Pancreas (tissue), 10 donors: ENCODE results near the gene ADCY1. TPM values are rescaled to one million over a fixed set of nuclear protein-coding genes. Genes with fewer than 3 reads are reported as not detected.
A peak's percentile ranks its signal among the peaks of the same experiment; 100 is the strongest.

Source experiments
- ATAC-seq, 4 donors: fragments of 200-7000 bp; cut with Tn5 transposase; one replicate each; pipeline versions ENCODE4 v1.8.0 to v1.9.1; 2020; ENCODE audit warnings: mild to moderate bottlenecking in 4 of 4, moderate library complexity in 4 of 4
- DNase-seq, 6 donors: peaks; one replicate each; pipeline ENCODE4 v3.0.0-alpha.2; 2020
- FAIRE-seq: peaks from 2 replicates; lab custom pipeline; 2012; peaks lifted over from hg19 to GRCh38; lab: Jason Lieb, UNC
- H3K27ac ChIP-seq, 4 donors: fragments of 200-600 bp; sonication (generic); 1 replicate in 3 of 4; 2 replicates in 1 of 4; pipeline versions ENCODE4 v1.5.0 to v1.8.0; 2020
- H3K27me3 ChIP-seq, 4 donors: fragments of 200-600 bp; one replicate each; pipeline ENCODE4 v1.8.0; 2021
- H3K36me3 ChIP-seq, 3 donors: fragments of 200-600 bp; sonication (generic) in 1 of 3; one replicate each; pipeline versions ENCODE4 v1.5.0 to v1.8.0; 2020 to 2021
- H3K4me1 ChIP-seq, 3 donors: fragments of 200-600 bp; one replicate each; pipeline ENCODE4 v1.8.0; 2021
- H3K4me3 ChIP-seq, 4 donors: fragments of 200-600 bp; sonication (generic) in 2 of 4; one replicate each; pipeline versions ENCODE4 v1.5.0 to v1.8.0; 2020 to 2021
- H3K9me3 ChIP-seq, 4 donors: fragments of 200-600 bp; one replicate each; pipeline ENCODE4 v1.8.0; 2021
- CTCF ChIP-seq, 4 donors: fragments of 200-600 bp; sonication (generic) in 3 of 4; IDR thresholded peaks; one replicate each; pipeline versions ENCODE4 v1.5.0 to v1.8.0; 2021; ENCODE audit warnings: antibody characterized with exemption in 4 of 4
- WGBS, 2 donors: extraction: QIAGEN DNeasy Blood & Tissue Kit; methylation state at CpG; one replicate each; pipeline ENCODE4 v1.1.7; 2013; 5-methylcytosine and 5-hydroxymethylcytosine counted together
- intact Hi-C, 3 donors: fragments of 100-400 bp; cut with DNase I; formaldehyde crosslinking; loops; one replicate each; pipeline versions ENCODE4 v1.11.1 to v1.14.2; 2022
- polyA plus RNA-seq, 2 donors: library from polyadenylated mRNA; stranded (reverse); fragments of 200-250 nt; gene quantifications; one replicate each; pipeline ENCODE4 v1.2.3, GENCODE V29; 2013
- total RNA-seq, 6 donors: library from RNA; stranded (reverse); fragmentation: NEBNext Ultra II Directional in 4 of 6; extraction: Animal tissue kit (Norgen Biotek cat#: 25700) in 4 of 6; gene quantifications; one replicate each; pipeline versions ENCODE4 v1.2.1 to v1.2.4, GENCODE V29; 2021 to 2023
- donor health status: healthy with polysubstance abuse.
- donor health status: DM: no; HTN: no; CAD: no; lungs with moderate emphysema.
- donor health status: DM: no; HTN: no; CAD: no.
- donor health status: control.
- donor health status: control.
- donor health status: Bipolar disorder and iron deficiency.
- donor health status: DM: yes; HTN: yes; CAD: no.
- donor health status: DM: no; HTN: no; CAD: no.
- donor health status: DM: no; HTN: no; CAD: no.
- donor health status: DM: yes; HTN: yes; CAD: no.

ADCY1 gene
- total and polyA plus RNA-seq, 8 donors = 1.0 to 5.8 (median 4.2) TPM

GRCh38 chr7:45586542-45587520 lies 12.7 kb downstream of the ADCY1 start:
- intact Hi-C loops = no loop called here
- FAIRE-seq (no peak), DNase-seq (peak in 1 of 6 donors; percentile 39), ATAC-seq (no peak)
- Histone ChIP-seq H3K4me1 (no peaks in the 10 kb centered on the region), H3K36me3 (no peaks in the 10 kb centered on the region), H3K4me3 (no peak overlapping the region), H3K27ac (no peak overlapping the region), H3K9me3 (no peaks in the 10 kb centered on the region), H3K27me3 (no peaks in the 10 kb centered on the region)
- 85 to 90% methylated on average over 12 of the region's 12 CpGs for WGBS, 2 donors
- TF ChIP-seq CTCF (IDR thresholded peaks at IDR 0.05) = no peak

DNA sequence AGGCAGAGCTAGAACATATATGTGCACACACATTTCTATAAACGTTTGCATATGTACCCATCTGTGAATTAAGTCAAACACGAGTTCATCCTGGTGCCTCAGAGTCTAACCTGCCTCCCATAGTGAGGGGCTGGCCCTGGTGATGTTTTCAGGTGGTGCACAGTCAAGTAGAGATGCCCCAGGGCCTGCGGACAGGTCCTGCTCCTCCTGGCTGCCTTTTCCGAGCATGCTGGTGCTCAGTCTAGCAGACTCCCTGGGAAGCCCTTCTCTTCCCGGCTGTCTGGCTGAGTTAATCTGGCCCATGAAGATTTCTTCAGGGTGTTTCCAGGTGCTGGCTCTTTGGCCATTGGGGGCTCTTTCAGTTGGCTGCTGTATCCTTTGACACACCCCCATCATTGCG lies 14.3 kb downstream of the ADCY1 start:
- no peak for TF ChIP-seq CTCF (IDR thresholded peaks at IDR 0.05)
- Histone ChIP-seq H3K9me3 (no peaks in the 10 kb centered on the region), H3K4me3 (no peak overlapping the region), H3K36me3 (no peaks in the 10 kb centered on the region), H3K27me3 (no peaks in the 10 kb centered on the region), H3K27ac (no peak overlapping the region), H3K4me1 (no peaks in the 10 kb centered on the region)
- 79 to 81% methylated on average over 6 of the region's 6 CpGs for WGBS, 2 donors
- intact Hi-C loops = no loop called here
- no peak for FAIRE-seq
- DNase-seq = no peak
- no peak for ATAC-seq

GRCh38 chr7:45589061-45589460 lies 14.9 kb downstream of the ADCY1 start:
- Histone ChIP-seq H3K4me3 (no peak overlapping the region), H3K4me1 (no peaks in the 10 kb centered on the region), H3K9me3 (no peaks in the 10 kb centered on the region), H3K27me3 (no peaks in the 10 kb centered on the region), H3K36me3 (no peaks in the 10 kb centered on the region), H3K27ac (no peak overlapping the region)
- peak in 1 of 6 donors; percentile 61 for DNase-seq
- 86 to 87% methylated on average over 10 of the region's 10 CpGs for WGBS, 2 donors
- TF ChIP-seq CTCF (IDR thresholded peaks at IDR 0.05) = no peak
- intact Hi-C loops = no loop called here
- FAIRE-seq = no peak
- no peak for ATAC-seq

- no peaks in the 10 kb centered on the region for H3K4me1 ChIP-seq
- FAIRE-seq = no peak
- H3K27ac ChIP-seq = no peak overlapping the region
- no peaks in the 10 kb centered on the region for H3K36me3 ChIP-seq
- no peak for ATAC-seq
- WGBS, 2 donors = 78 to 81% methylated on average over 17 of the region's 17 CpGs
- no peaks in the 10 kb centered on the region for H3K27me3 ChIP-seq
- no peak for DNase-seq
- TF ChIP-seq CTCF (IDR thresholded peaks at IDR 0.05) = no peak
- H3K9me3 ChIP-seq = no peaks in the 10 kb centered on the region
- intact Hi-C loops = no loop called here
- H3K4me3 ChIP-seq = no peak overlapping the region
These were observed 15.9 kb downstream of the ADCY1 start for GRCh38 chr7:45589915-45590678.
